Stimulated activated CD4-positive, alpha-beta T cell treated with anti-CD3 and anti-CD28 coated beads, Interleukin-4, amount 100 ng/mL, for 1 hour (primary cell): ENCODE results near the gene OPRD1.

Source experiments
- DNase-seq: peaks from one replicate; pipeline ENCODE4 v3.0.0-alpha.2; 2020

OPRD1 gene

GRCh38 chr1:28886731-28887418 is 74.9 kb downstream of the OPRD1 start:
- peak; percentile 92 for DNase-seq

- peak; percentile 43 for DNase-seq
Measured at GRCh38 chr1:28887419-28887834, 75.5 kb downstream of the OPRD1 start.

- DNase-seq, result no peak
Measured at GRCh38 chr1:28887835-28888682, 76.1 kb downstream of the OPRD1 start.

GRCh38 chr1:28888915-28889314 is 76.9 kb downstream of the OPRD1 start:
- no peak for DNase-seq

- no peak for DNase-seq
Measured at GRCh38 chr1:28889357-28889756, 77.4 kb downstream of the OPRD1 start.

- no peak for DNase-seq
Measured at GRCh38 chr1:28890435-28890834, 78.5 kb downstream of the OPRD1 start.

- no peak for DNase-seq
Measured at GRCh38 chr1:28890836-28891235, 78.9 kb downstream of the OPRD1 start.

GRCh38 chr1:28891256-28891655 is 79.3 kb downstream of the OPRD1 start:
- no peak for DNase-seq

GRCh38 chr1:28893403-28894102 is 81.6 kb downstream of the OPRD1 start:
- no peak for DNase-seq

- no peak for DNase-seq
Measured at GRCh38 chr1:28894785-28895184, 82.8 kb downstream of the OPRD1 start.

- no peak for DNase-seq
Measured at GRCh38 chr1:28895896-28896608, 84.1 kb downstream of the OPRD1 start.

GRCh38 chr1:28896609-28896986 is 84.6 kb downstream of the OPRD1 start:
- no peak for DNase-seq

- DNase-seq, result no peak
Measured at GRCh38 chr1:28897789-28898188, 85.8 kb downstream of the OPRD1 start.

- no peak for DNase-seq
Measured at GRCh38 chr1:28898405-28898881, 86.5 kb downstream of the OPRD1 start.

- DNase-seq, result no peak
Measured at GRCh38 chr1:28899267-28899666, 87.3 kb downstream of the OPRD1 start.

GRCh38 chr1:28900562-28900961 is 88.6 kb downstream of the OPRD1 start:
- DNase-seq, result no peak

GRCh38 chr1:28902738-28903137 is 90.8 kb downstream of the OPRD1 start:
- DNase-seq, result no peak

- no peak for DNase-seq
Measured at GRCh38 chr1:28905921-28906666, 94.1 kb downstream of the OPRD1 start.

GRCh38 chr1:28909198-28909597 is 97.2 kb downstream of the OPRD1 start:
- no peak for DNase-seq

- DNase-seq, result no peak
Measured at GRCh38 chr1:28910379-28911115, 98.6 kb downstream of the OPRD1 start.

- no peak for DNase-seq
Measured at GRCh38 chr1:28913786-28914227, 101.8 kb downstream of the OPRD1 start.
